ENCODE data around the gene PIRT. TPM values are rescaled to one million over a fixed set of nuclear protein-coding genes. Genes with fewer than 3 reads are reported as not detected.

The PIRT gene
- total RNA-seq, 1 donor from 2014 or later: 0.94 TPM

DNA sequence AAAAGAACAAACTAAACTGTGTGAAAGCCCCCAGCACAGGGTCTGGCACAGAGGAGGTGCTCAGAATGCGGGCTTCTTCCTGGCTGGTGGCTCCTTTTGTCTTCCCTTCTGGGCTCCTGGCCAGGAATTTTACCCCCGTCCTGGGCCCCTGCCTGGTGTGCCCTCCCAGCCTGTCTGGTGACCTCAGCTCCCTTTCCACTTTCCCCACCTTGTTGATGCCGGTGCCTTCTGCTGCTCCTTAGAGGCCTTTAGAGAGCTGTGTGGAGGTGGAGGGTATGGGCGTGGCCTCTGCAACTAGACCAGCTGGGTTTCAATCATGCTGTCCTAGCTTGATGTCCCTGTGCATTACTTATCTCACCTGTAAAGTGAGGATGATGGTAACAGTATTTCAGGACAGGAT is 16.8 kb downstream of the PIRT start:
- no peak for DNase-seq

DNA sequence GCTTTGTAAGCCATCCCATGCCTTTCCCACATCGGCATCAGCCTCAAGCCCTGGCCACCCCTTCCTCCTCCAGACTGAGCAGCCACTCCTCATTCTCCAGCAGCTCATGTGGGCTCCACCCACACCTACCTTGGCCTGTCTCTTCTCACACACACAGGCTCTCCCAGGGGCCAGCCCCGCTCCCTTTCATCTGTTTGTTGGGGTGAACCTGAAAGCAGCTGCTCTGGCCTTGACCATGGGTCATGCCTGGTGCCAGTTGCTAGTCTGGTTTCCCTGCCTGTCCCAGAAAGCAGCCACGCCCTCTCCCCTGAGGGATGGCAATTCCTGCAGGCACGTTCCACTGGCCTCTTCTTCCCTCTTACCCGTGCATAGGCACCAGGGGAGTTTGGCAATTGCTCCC is 22.6 kb downstream of the PIRT start:
- DNase-seq: no peak

- no peak for DNase-seq
These were observed 23.8 kb downstream of the PIRT start for GRCh38 chr17:10814075-10814474.

GRCh38 chr17:10812674-10813073 is 25.2 kb downstream of the PIRT start:
- DNase-seq: no peak

GRCh38 chr17:10809605-10810004 is 28.3 kb downstream of the PIRT start:
- no peak for DNase-seq

DNA sequence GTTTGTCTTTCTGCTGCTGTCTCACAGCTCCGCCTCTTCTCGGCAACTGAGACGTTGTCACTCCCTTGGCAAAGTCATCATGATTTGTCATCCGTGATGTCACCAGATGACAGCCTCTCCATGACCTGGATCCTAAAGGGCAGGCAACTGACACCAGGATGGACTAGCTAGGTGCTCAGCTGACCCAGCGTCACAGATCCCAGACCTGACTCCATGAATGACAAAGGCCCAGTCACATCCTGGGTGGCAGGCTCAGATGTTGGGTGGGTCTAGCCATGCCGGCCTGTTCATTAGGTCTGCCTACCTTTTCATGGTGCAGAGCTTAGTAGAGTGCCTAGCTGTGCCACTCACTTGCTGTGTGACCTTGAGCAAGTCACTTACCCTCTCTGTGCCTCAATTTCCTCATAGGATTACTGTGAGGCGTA is 30.2 kb downstream of the PIRT start:
- no peak for DNase-seq

DNA sequence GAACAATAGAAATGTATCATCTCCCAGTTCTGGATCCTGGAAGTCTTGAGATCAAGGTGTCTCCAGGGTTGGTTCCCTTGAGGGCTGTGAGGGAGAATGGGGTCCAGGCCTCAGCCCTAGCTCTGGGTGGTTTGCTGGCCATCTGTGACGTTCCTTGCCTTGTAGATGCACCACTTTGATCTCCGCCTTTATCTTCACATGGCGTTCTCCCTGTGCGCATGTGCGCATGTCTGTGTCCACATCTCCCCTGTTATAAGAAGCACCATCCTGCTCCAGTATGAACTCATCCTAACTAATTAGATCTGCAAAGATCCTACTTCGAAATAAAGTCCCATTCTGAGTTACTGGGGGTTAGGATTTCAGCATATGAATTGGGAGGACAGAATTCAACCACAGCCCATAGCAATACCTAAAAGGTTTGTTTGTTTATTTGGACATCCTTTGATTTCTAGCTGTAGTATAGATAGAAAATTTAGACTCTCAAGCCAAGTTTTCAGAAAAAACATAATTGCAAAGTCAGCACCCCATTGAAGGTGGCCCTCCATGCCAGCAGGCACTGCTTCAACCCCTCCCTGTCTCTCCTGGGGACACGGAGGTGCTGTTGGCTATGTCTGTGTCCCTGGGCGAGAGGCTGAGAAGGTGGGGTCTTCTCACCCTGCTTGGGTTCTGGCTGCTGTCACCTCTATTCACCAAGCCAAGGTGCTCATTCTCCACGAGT is 31.2 kb downstream of the PIRT start:
- DNase-seq: no peak

DNA sequence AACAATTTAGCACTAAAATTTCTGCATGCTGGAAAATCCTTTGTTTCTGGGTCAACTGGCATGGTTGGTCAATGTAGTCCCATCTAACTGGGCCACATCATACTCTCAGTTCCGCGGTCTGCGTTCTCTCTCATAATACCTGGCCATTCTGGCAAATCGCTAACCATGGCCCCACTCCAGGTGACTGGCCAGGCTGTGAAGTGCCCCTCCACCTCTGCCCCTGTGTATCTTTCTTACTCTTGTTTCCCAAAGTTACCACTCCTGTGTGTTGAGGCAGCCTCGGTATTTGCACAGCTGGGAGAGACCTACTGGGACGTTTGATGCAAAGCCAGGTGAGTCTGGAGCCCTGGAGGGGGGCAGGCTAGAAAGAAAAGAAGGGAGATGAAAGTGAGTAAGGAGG is 32.0 kb downstream of the PIRT start:
- no peak for DNase-seq

GRCh38 chr17:10804546-10804945 is 33.3 kb downstream of the PIRT start:
- DNase-seq: no peak

DNA sequence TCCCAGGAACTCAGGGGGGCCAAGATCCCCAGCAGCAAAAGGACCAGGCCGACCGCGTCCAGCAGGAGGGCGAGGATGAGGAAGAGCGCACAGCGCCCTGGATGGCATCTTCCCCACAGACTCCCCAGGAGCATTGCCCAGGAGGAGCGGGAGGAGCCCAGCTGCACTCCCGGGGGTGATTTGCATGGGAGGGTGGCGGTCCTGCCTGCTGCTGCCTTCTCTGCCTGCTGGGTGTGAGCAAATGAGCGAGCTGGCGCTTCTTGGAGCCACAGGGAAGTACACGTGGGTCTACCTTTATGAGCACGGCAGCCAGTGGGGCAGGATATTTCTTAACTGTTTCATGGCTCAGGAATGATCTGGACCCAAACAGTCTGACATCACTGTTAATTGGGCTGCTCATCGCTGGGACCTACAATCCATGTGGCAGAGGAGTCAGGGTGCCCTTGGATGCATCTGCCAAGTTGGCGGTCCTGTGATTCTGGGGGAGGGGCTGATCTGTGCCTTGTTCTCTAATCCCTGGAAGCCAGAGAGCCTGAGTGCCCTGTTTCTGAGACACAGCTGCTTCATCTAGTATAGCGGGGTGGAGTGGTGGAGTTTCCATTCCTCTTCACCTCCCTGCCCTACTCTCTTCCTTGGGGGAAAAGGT is 33.9 kb downstream of the PIRT start, which contains the start of gene TMEM238L:
Gene TMEM238L (minus strand): TSS at position 270 of the 646 bp plus-strand sequence. CDS start 136 bp downstream, at position 134.
- DNase-seq: no peak

- DNase-seq: no peak
These were observed 34.5 kb downstream of the PIRT start for GRCh38 chr17:10803350-10803749.

DNA sequence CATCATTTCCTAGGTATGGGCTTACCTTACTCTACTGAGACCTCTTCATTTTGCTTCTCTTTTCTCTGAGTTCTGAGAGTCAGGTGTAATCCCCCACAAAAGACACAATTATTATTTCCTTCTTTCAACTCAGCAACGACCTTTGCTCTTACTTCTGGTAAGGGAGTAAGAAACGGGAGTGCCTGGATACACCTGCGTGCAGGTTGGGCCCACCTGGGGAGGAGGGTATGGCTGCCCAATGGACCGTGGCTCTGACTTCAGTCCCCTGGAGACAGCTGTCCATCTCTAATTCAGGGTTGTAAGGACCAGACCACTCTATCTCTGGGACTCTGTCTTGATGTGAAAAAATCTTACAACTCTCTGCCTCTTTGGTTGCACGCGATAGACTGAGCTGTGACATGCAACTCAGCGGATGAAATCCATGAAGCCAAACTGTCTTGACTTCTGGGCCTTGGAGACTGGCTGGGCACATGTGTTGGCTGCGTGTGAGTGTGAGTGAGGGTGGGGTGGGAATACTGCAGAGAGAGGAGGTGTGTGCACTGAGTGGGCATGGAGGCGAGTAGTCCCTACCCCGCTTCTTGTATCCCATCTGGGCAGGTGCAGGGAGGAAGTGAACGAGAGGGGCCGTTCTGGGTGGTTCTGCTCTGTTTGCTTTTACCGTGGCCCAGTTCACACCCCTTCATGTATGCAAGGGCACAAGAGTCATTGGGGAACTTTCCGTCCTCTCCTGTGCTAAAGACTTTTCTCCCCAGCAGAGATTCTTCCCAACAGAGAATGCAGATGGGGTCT is 35.2 kb downstream of the PIRT start:
- DNase-seq: no peak

DNA sequence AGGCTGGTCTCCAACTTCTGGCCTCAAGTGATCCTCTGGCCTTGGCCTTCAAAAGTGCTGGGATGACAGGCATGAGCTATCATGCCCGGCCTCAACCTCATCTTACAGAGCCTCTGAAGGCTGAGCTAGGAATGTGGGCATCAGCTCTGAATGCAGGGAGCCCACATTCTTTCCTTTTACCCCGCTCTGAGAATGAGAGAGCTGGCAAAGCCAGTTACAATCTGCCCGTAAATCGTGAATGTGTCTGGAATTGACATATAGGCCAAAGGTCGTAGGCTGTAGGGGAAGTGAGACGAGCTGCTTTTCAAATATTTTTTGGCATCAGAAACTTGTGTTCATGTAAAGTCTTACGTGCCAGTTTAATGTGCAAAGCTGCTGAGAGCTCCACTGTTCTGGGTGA is 38.5 kb downstream of the PIRT start:
- DNase-seq: no peak

DNA sequence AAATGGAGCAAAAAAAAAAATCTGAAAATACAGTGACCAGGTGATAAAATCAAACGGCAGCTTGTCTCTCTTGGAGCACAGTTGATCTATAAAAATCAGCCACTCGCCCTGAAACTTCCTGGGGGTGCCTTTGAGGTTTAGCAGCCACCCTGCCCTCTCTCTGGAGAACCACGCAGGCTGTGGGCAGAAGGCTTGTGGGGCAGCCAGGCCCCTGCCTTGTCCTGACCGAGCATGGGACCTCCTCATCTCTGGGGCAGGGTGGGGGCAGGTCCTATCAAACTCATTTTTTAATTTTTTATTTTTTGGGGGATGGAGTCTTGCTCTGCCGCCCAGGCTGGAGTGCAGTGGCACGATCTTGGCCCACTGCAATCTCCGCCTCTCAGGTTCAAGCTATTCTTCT is 39.0 kb downstream of the PIRT start:
- DNase-seq: no peak

DNA sequence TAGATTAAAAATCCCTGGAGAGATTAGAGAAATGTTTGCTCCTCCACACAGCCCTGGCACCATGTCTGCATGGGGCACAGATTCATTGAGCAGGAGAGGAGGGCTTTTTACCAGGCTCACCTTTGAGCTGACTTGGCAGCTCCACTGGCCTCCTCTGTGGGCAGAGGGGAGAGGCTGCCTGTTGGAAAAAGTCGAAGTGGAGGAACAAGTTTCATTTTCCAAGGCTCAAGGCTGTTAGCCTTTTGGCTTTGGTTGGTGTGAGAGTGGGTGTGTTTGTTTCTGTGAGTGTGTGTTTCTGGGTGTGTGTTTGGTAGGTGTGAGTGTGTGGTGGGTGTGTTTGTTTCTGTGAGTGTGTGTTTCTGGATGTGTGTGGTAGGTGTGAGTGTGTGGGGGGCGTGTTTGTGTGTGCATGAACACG is 39.5 kb downstream of the PIRT start:
- no peak for DNase-seq

GRCh38 chr17:10797476-10798328 is 40.2 kb downstream of the PIRT start:
- DNase-seq: no peak

DNA sequence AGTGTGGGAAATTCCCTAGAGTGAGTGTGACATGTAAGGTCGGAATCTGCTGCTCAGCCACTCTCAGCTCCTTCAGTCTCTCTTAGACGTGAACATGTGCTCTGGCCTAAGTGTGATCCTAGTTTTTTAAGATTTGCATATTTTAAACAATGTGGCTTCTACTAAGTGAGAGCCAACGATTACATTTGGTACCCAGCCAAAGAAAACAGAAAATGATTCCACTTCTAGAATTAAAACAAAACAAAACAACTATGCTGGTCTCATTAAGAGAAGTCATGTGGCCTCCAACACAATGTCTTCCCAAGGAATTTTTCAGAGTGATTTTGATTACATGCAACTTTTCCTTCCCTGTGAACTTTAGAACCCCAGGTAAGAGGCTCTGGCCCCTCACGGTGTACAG is 44.1 kb downstream of the PIRT start:
- DNase-seq: no peak

DNA sequence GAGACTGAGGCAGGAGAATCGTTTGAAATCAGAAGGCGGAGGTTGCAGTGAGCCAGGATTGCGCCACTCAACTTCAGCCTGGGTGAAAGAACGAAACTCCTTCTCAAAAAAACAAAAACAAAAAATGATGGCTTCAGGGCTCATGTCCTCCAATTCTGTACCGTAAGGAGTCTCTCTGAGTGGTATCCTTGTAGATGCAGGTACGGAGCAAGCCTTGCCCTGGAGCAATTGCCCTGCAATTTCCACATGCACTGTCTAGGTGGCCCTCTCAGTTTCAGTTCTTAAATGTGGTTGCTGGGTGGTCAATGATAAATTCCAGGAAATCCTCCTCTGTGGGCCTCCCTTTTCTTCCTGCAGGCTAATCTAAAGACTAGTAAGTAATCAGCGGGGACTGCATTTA is 44.6 kb downstream of the PIRT start:
- DNase-seq: no peak

DNA sequence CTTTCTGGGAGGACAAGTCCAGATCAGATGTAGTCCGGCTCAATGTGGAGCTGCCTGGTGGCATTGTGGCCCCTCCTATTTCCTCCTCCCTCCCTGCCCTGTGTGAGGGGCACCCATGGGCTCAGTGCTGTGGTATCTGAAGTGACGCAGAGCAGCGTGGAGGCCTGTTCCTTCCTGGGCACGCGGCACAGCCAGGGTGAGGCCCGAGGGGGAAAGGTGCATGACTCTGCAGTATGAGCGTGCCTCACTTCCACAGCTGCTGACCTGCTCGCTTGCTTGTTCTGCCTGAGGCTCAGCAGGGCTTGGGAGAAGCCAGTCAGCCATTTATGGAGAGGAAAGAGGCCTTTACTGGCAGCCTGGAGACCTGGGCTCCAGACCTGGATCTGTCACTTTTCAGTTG is 45.7 kb downstream of the PIRT start:
- DNase-seq: no peak

GRCh38 chr17:10790491-10791401 is 47.1 kb downstream of the PIRT start:
- no peak for DNase-seq

DNA sequence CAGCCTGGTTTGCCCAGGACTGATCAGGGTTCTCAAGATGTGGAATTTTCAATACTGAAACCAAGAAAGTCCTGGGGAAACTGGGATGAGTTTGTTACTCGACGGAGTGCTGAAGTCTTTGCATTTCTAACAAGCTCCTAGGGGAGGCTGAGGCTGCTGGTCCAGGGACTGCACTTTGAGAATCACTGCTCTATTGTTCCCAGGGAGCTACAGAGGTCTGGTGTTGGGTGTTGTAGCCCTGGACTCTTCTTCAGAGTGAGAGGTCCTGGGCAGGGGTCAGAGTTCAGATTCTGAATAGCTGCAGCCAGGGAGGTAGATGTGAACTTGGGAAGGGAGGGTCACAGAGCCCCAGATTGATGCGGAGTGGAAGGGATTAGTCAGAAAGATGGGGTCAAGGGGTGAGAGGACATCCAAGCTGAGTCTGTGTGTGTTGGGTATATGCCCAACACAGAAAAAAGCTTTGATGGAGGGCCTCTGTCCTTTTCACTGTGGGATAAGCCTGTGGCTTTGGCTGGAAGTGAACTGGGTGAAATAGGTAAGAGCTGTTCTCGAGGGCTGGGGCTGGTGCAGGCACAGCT is 48.1 kb downstream of the PIRT start:
- no peak for DNase-seq

Measured in occipital lobe (tissue), 2 donors.